HCEC 1CT (cell line): Measurements from ENCODE around the gene SIRT3.

Experiments
- DNase-seq: peaks from one replicate; pipeline ENCODE4 v3.0.0-alpha.2; 2017

Gene SIRT3

GRCh38 chr11:270451-271318 lies 34.5 kb upstream of the SIRT3 start:
- DNase-seq = no peak

GRCh38 chr11:269146-269890 lies 33.2 kb upstream of the SIRT3 start:
- no peak for DNase-seq

- DNase-seq = peak; percentile 64
These were observed 32.6 kb upstream of the SIRT3 start for GRCh38 chr11:268716-269145.

GRCh38 chr11:267491-267994 lies 31.4 kb upstream of the SIRT3 start:
- no peak for DNase-seq

- no peak for DNase-seq
These were observed 30.7 kb upstream of the SIRT3 start for GRCh38 chr11:266676-267439.

- no peak for DNase-seq
These were observed 25.5 kb upstream of the SIRT3 start for GRCh38 chr11:261624-262023.

- no peak for DNase-seq
These were observed 23.3 kb upstream of the SIRT3 start for GRCh38 chr11:259413-259812.

- DNase-seq = no peak
These were observed 21.8 kb upstream of the SIRT3 start for GRCh38 chr11:257766-258493.

- no peak for DNase-seq
These were observed 21.0 kb upstream of the SIRT3 start for GRCh38 chr11:256952-257737.

- no peak for DNase-seq
These were observed 19.7 kb upstream of the SIRT3 start for GRCh38 chr11:255816-256215.

- no peak for DNase-seq
These were observed 19.0 kb upstream of the SIRT3 start for GRCh38 chr11:255176-255575.

- no peak for DNase-seq
These were observed 17.7 kb upstream of the SIRT3 start for GRCh38 chr11:253886-254270.

GRCh38 chr11:253160-253885 lies 17.2 kb upstream of the SIRT3 start:
- no peak for DNase-seq

GRCh38 chr11:252666-253065 lies 16.5 kb upstream of the SIRT3 start:
- no peak for DNase-seq

- no peak for DNase-seq
These were observed 15.4 kb upstream of the SIRT3 start for GRCh38 chr11:251550-251949.

GRCh38 chr11:250740-251299 lies 14.7 kb upstream of the SIRT3 start:
- peak; percentile 33 for DNase-seq

GRCh38 chr11:250274-250673 lies 14.1 kb upstream of the SIRT3 start:
- no peak for DNase-seq

GRCh38 chr11:249062-249461 lies 12.9 kb upstream of the SIRT3 start:
- DNase-seq = no peak

GRCh38 chr11:244376-244775 lies 8.2 kb upstream of the SIRT3 start:
- no peak for DNase-seq

GRCh38 chr11:241634-242033 lies 5.5 kb upstream of the SIRT3 start:
- no peak for DNase-seq

GRCh38 chr11:240315-240714 lies 4.2 kb upstream of the SIRT3 start:
- DNase-seq = no peak
